Right lobe of liver (tissue), 4 donors: Measurements from ENCODE around the gene DNAJC5.

Source experiments
- POLR2A ChIP-seq: fragments of 450-650 bp; IDR thresholded peaks from one replicate; pipeline ENCODE4 v1.6.1; 2017; ENCODE audit warnings: antibody characterized with exemption, mild to moderate bottlenecking
- TF ChIP-seq, protein P1 (sequence below), 4 donors: fragments of 200-600 bp in 3 of 4; fragments of 450-650 bp in 1 of 4; IDR thresholded peaks; one replicate each; pipeline versions ENCODE4 v1.5.1 to v1.8.0; 2016 to 2022; ENCODE audit warnings: antibody characterized with exemption in 4 of 4, mild to moderate bottlenecking in 2 of 4
- donor health status: DM: no; HTN: no; CAD: no.
- donor health status: DM: no; HTN: no; CAD: no.
- donor health status: DM: no; HTN: yes; CAD: no.

DNA sequence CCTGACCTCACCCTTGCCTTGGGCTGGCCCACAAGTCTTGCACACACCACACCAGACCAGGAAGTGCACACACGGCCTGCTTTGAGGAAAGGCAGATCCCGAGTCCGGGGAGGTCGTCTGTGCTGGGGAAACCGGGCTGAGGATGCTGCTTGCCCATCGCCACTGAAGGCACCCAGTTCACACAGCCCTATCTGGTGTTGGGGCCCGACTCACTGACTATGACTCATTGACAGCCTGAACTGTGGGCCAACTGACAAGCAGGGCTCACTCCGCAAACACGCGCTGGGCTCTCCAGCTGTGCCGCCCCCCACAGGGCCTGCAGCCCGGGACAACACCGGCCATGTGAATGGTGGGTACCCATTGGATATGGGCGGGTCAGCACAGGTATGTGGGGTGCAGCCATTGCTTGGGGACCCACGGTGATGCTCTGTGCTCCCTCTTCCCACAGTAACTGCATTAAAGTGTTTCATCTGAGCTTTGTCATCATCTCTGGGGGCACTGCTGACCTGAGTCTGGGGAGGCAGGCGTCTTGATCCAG is 82.9 kb downstream of the DNAJC5 start:
- TF ChIP-seq, protein P1, sequence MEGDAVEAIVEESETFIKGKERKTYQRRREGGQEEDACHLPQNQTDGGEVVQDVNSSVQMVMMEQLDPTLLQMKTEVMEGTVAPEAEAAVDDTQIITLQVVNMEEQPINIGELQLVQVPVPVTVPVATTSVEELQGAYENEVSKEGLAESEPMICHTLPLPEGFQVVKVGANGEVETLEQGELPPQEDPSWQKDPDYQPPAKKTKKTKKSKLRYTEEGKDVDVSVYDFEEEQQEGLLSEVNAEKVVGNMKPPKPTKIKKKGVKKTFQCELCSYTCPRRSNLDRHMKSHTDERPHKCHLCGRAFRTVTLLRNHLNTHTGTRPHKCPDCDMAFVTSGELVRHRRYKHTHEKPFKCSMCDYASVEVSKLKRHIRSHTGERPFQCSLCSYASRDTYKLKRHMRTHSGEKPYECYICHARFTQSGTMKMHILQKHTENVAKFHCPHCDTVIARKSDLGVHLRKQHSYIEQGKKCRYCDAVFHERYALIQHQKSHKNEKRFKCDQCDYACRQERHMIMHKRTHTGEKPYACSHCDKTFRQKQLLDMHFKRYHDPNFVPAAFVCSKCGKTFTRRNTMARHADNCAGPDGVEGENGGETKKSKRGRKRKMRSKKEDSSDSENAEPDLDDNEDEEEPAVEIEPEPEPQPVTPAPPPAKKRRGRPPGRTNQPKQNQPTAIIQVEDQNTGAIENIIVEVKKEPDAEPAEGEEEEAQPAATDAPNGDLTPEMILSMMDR (IDR thresholded peaks at IDR 0.05): no peak
- TF ChIP-seq POLR2A: no peak
